ENCODE data around the gene RFX8. TPM values are rescaled to one million over a fixed set of nuclear protein-coding genes. Genes with fewer than 3 reads are reported as not detected.
A peak's percentile ranks its signal among the peaks of the same experiment; 100 is the strongest.

RFX8 gene
- total RNA-seq, 4 donors from 2014 or later, result 0.91 TPM; not detected in 3

DNA sequence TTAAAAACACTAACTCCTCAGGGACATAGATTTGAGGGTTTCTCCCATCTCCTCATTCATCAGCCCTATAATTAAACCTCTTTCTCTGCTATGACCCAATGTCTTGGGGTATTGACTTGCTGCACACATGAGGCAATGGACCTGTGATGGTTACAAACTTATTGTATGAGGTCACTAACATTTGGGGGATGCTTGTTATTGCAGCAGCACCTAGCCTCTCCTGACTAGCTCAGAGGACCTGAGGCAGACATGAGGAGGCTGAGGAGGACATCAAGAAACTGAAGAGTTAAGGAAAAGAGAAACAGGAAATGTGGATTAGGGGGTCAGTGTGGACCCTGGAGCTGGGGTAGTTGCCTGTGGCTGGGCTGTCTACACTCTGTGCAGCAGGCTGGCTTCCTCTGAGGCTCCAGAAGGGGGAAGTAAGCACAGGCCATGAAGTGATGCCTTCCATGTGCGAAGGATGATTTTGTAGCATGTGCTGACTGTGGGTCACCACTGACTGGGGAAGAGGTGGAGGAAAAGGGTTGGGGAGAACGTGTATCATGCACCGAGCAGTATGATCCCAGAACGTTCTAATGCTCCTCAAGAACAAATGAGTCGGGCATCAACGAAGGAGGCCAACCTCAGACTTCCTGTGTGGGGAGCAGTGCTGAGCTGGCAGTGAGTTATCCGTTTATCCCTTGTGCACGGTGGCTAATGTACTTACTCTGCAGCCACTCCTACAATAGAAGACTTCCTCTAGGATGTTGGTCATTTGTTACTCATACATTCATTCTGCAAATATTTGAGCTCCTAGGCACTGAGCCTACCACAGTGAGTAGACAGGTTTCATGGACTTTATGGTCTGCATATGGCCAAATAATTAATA is 42.1 kb upstream of the RFX8 start:
- intact Hi-C loops (cut with DNase I), result loop anchor here (10.0 kb wide), 1 partner anchor 308 kb away; no protein-coding TSS in a partner anchor
- TF ChIP-seq EP300 (IDR thresholded peaks at IDR 0.05), result no peak
- TF ChIP-seq POLR2AphosphoS5 (IDR thresholded peaks at IDR 0.05), result no peak
- TF ChIP-seq, protein P1, sequence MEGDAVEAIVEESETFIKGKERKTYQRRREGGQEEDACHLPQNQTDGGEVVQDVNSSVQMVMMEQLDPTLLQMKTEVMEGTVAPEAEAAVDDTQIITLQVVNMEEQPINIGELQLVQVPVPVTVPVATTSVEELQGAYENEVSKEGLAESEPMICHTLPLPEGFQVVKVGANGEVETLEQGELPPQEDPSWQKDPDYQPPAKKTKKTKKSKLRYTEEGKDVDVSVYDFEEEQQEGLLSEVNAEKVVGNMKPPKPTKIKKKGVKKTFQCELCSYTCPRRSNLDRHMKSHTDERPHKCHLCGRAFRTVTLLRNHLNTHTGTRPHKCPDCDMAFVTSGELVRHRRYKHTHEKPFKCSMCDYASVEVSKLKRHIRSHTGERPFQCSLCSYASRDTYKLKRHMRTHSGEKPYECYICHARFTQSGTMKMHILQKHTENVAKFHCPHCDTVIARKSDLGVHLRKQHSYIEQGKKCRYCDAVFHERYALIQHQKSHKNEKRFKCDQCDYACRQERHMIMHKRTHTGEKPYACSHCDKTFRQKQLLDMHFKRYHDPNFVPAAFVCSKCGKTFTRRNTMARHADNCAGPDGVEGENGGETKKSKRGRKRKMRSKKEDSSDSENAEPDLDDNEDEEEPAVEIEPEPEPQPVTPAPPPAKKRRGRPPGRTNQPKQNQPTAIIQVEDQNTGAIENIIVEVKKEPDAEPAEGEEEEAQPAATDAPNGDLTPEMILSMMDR (IDR thresholded peaks at IDR 0.05), result no peak
- TF ChIP-seq POLR2A (IDR thresholded peaks at IDR 0.05; ENCODE audit: low read depth), result no peak
- H3K27ac ChIP-seq (replicated peaks in 1 of 4), result peak overlapping the region in 1 of 4 donors; percentile 53

DNA sequence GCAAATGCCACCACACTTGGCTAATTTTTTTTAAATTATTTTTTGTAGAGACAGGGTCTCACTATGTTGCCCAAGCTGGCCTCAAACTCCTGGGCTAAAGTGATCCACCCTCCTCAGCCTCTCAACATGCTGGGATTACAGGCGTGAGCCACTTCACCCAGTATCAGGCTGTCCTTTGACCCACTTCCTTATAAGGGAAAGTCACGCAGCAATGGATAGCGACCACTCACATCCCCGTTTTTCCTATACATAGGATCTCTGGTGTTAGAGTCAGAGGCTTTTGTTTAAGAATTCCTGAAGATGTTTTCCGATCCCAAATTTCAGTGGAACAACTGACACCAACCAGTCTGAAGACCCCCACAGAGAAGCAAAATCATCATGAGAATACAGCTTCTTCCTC is 41.4 kb upstream of the RFX8 start:
- no peak for TF ChIP-seq POLR2AphosphoS5 (IDR thresholded peaks at IDR 0.05)
- TF ChIP-seq, protein P1 (IDR thresholded peaks at IDR 0.05), result no peak
- TF ChIP-seq EP300 (IDR thresholded peaks at IDR 0.05), result no peak
- TF ChIP-seq POLR2A (IDR thresholded peaks at IDR 0.05; ENCODE audit: low read depth), result no peak
- DNase-seq (ENCODE audit: extremely low spot score), result no peak
- H3K4me1 ChIP-seq, result peaks cover 13 to 42% (median 33%) of the 10 kb centered on the region in 4 donors
- H3K4me3 ChIP-seq, result no peak overlapping the region
- WGBS, result 100% methylated on average over 5 of the region's 5 CpGs
- peak overlapping the region in 1 of 4 donors; percentile 53 for H3K27ac ChIP-seq (replicated peaks in 1 of 4)
- H3K27me3 ChIP-seq, result no peaks in the 10 kb centered on the region
- no peaks in the 10 kb centered on the region for H3K9me3 ChIP-seq
- no peaks in the 10 kb centered on the region for H3K36me3 ChIP-seq
- intact Hi-C loops (cut with DNase I), result loop anchor here (10.0 kb wide), 1 partner anchor 308 kb away; no protein-coding TSS in a partner anchor

More for the DNA sequence above, 42.1 kb upstream of the RFX8 start:
- Histone ChIP-seq H3K9me3 (no peaks in the 10 kb centered on the region), H3K4me3 (no peak overlapping the region), H3K36me3 (no peaks in the 10 kb centered on the region), H3K27me3 (no peaks in the 10 kb centered on the region), H3K4me1 (peaks cover 13 to 42% (median 33%) of the 10 kb centered on the region in 4 donors)
- peak; percentile 90 for DNase-seq (ENCODE audit: extremely low spot score)
- whole genome bisulfite sequencing, result 55% methylated on average over 8 of the region's 8 CpGs

DNA sequence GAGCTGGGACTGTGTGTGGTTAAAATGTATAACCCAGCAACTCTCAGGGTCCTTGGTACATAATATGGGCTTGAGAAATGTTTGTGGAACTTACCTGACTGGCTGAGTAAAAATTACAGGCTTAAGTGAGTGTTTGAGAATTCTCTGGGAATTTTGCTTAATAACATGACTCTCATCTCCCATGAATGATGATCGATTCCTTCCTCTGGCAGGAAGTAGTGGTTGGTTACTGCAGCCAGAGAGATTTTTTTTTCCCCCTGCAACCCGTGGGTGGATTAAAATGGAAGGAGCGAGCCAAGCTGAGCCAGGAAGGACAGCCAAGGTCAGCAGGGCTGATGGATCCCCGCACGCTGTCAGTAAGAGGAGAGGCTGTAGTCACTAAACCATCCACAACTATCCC is 40.6 kb upstream of the RFX8 start:
- TF ChIP-seq EP300 (IDR thresholded peaks at IDR 0.05) (no peak), POLR2AphosphoS5 (IDR thresholded peaks at IDR 0.05) (peak in 1 of 2 donors; percentile 30)
- H3K4me1 ChIP-seq, result peaks cover 13 to 42% (median 33%) of the 10 kb centered on the region in 4 donors
- no peaks in the 10 kb centered on the region for H3K9me3 ChIP-seq
- no peaks in the 10 kb centered on the region for H3K36me3 ChIP-seq
- DNase-seq (ENCODE audit: extremely low spot score), result no peak
- intact Hi-C loops (cut with DNase I), result loop anchor here (10.0 kb wide), 1 partner anchor 309 kb away; no protein-coding TSS in a partner anchor
- WGBS, result 21% methylated on average over 5 of the region's 5 CpGs
- H3K27me3 ChIP-seq, result no peaks in the 10 kb centered on the region
- H3K27ac ChIP-seq (replicated peaks in 1 of 4), result peak overlapping the region in 1 of 4 donors; percentile 55
- no peak overlapping the region for H3K4me3 ChIP-seq

- no peak for DNase-seq (ENCODE audit: extremely low spot score)
- no peaks in the 10 kb centered on the region for H3K27me3 ChIP-seq
- no peak overlapping the region for H3K27ac ChIP-seq (replicated peaks in 1 of 4)
- no peak for TF ChIP-seq EP300 (IDR thresholded peaks at IDR 0.05)
- no peak for TF ChIP-seq POLR2A (IDR thresholded peaks at IDR 0.05; ENCODE audit: low read depth)
- TF ChIP-seq, protein P1 (IDR thresholded peaks at IDR 0.05), result no peak
- TF ChIP-seq POLR2AphosphoS5 (IDR thresholded peaks at IDR 0.05), result no peak
- no peak overlapping the region for H3K4me3 ChIP-seq
- no peaks in the 10 kb centered on the region for H3K9me3 ChIP-seq
- no peaks in the 10 kb centered on the region for H3K36me3 ChIP-seq
- H3K4me1 ChIP-seq, result peaks cover 7 to 27% (median 24%) of the 10 kb centered on the region in 4 donors
- 96% methylated on average over 3 of the region's 3 CpGs for WGBS
- intact Hi-C loops (cut with DNase I), result loop anchor here (10.0 kb wide), 1 partner anchor 312 kb away; no protein-coding TSS in a partner anchor
Observed at GRCh38 chr2:101512993-101513392, 38.1 kb upstream of the RFX8 start.

GRCh38 chr2:101511381-101511780 is 36.5 kb upstream of the RFX8 start:
- no peak overlapping the region for H3K4me3 ChIP-seq
- whole genome bisulfite sequencing, result 81% methylated on average over 1 of the region's 1 CpG
- peaks cover 7 to 19% (median 15%) of the 10 kb centered on the region in 4 donors for H3K4me1 ChIP-seq
- no peaks in the 10 kb centered on the region for H3K27me3 ChIP-seq
- no peak overlapping the region for H3K27ac ChIP-seq (replicated peaks in 1 of 4)
- no peaks in the 10 kb centered on the region for H3K9me3 ChIP-seq
- intact Hi-C loops (cut with DNase I), result loop anchor here (10.0 kb wide), 1 partner anchor 313 kb away; no protein-coding TSS in a partner anchor
- DNase-seq (ENCODE audit: extremely low spot score), result no peak
- no peaks in the 10 kb centered on the region for H3K36me3 ChIP-seq
- TF ChIP-seq, protein P1 (IDR thresholded peaks at IDR 0.05), result no peak
- no peak for TF ChIP-seq EP300 (IDR thresholded peaks at IDR 0.05)

All from esophagus muscularis mucosa (tissue), 4 donors.